ENCODE data around the gene SULT1A3. TPM values are rescaled to one million over a fixed set of nuclear protein-coding genes. Genes with fewer than 3 reads are reported as not detected.
"Not testable (repeated sequence)": the region's sequence is repeated elsewhere in the genome, so short reads cannot be mapped to it uniquely, and the experiment has no call there.

Gene SULT1A3
- total RNA-seq, 1 experiment from 2014 or later, result 13.4 TPM

GRCh38 chr16:30206252-30206651 lies 7.2 kb downstream of the SULT1A3 start:
- POLR2A ChIA-PET; H3K9me3 Mint-ChIP-seq (ENCODE audit: unreplicated experiment); H3K4me3 Mint-ChIP-seq (ENCODE audit: unreplicated experiment); intact Hi-C loops (cut with micrococcal nuclease); H3K4me1 Mint-ChIP-seq (ENCODE audit: insufficient read depth, unreplicated experiment); H3K27ac Mint-ChIP-seq (ENCODE audit: low read depth, unreplicated experiment); CTCF ChIA-PET; H3K27me3 Mint-ChIP-seq (ENCODE audit: insufficient read depth, unreplicated experiment); H3K36me3 Mint-ChIP-seq (ENCODE audit: insufficient read depth, unreplicated experiment); BruUV-seq (replicated peaks); DNase-seq (ENCODE audit: unreplicated experiment): not testable (repeated sequence)

- BruUV-seq (replicated peaks); H3K27me3 Mint-ChIP-seq (ENCODE audit: insufficient read depth, unreplicated experiment); H3K4me3 Mint-ChIP-seq (ENCODE audit: unreplicated experiment); H3K4me1 Mint-ChIP-seq (ENCODE audit: insufficient read depth, unreplicated experiment); intact Hi-C loops (cut with micrococcal nuclease); H3K36me3 Mint-ChIP-seq (ENCODE audit: insufficient read depth, unreplicated experiment); POLR2A ChIA-PET; CTCF ChIA-PET; H3K9me3 Mint-ChIP-seq (ENCODE audit: unreplicated experiment); DNase-seq (ENCODE audit: unreplicated experiment); H3K27ac Mint-ChIP-seq (ENCODE audit: low read depth, unreplicated experiment): not testable (repeated sequence)
These were observed 8.1 kb downstream of the SULT1A3 start for GRCh38 chr16:30207063-30207704.

- not testable (repeated sequence) for H3K27me3 Mint-ChIP-seq (ENCODE audit: insufficient read depth, unreplicated experiment)
These were observed 10.0 kb downstream of the SULT1A3 start for GRCh38 chr16:30209032-30209431.

GRCh38 chr16:30211414-30211813 lies 12.4 kb downstream of the SULT1A3 start:
- H3K9me3 Mint-ChIP-seq (ENCODE audit: unreplicated experiment); H3K36me3 Mint-ChIP-seq (ENCODE audit: insufficient read depth, unreplicated experiment); DNase-seq (ENCODE audit: unreplicated experiment); H3K4me3 Mint-ChIP-seq (ENCODE audit: unreplicated experiment); H3K27ac Mint-ChIP-seq (ENCODE audit: low read depth, unreplicated experiment); BruUV-seq (replicated peaks); H3K4me1 Mint-ChIP-seq (ENCODE audit: insufficient read depth, unreplicated experiment); POLR2A ChIA-PET; CTCF ChIA-PET; intact Hi-C loops (cut with micrococcal nuclease); H3K27me3 Mint-ChIP-seq (ENCODE audit: insufficient read depth, unreplicated experiment): not testable (repeated sequence)

More at GRCh38 chr16:30209032-30209431, 10.0 kb downstream of the SULT1A3 start:
- H3K9me3 Mint-ChIP-seq (ENCODE audit: unreplicated experiment); POLR2A ChIA-PET; H3K36me3 Mint-ChIP-seq (ENCODE audit: insufficient read depth, unreplicated experiment); H3K27ac Mint-ChIP-seq (ENCODE audit: low read depth, unreplicated experiment); DNase-seq (ENCODE audit: unreplicated experiment); H3K4me3 Mint-ChIP-seq (ENCODE audit: unreplicated experiment); CTCF ChIA-PET; intact Hi-C loops (cut with micrococcal nuclease); BruUV-seq (replicated peaks); H3K4me1 Mint-ChIP-seq (ENCODE audit: insufficient read depth, unreplicated experiment): not testable (repeated sequence)

GRCh38 chr16:30217082-30217481 lies 18.0 kb downstream of the SULT1A3 start:
- POLR2A ChIA-PET; intact Hi-C loops (cut with micrococcal nuclease); H3K4me3 Mint-ChIP-seq (ENCODE audit: unreplicated experiment); H3K4me1 Mint-ChIP-seq (ENCODE audit: insufficient read depth, unreplicated experiment); H3K27ac Mint-ChIP-seq (ENCODE audit: low read depth, unreplicated experiment); H3K36me3 Mint-ChIP-seq (ENCODE audit: insufficient read depth, unreplicated experiment); H3K27me3 Mint-ChIP-seq (ENCODE audit: insufficient read depth, unreplicated experiment); DNase-seq (ENCODE audit: unreplicated experiment); H3K9me3 Mint-ChIP-seq (ENCODE audit: unreplicated experiment); CTCF ChIA-PET: not testable (repeated sequence)
- BruUV-seq (replicated peaks), result TSS peak; percentile 19

GRCh38 chr16:30248379-30248778 lies 49.3 kb downstream of the SULT1A3 start, which contains the start of gene NPIPB13:
Gene NPIPB13 (minus strand): TSS chr16:30248479. CDS start chr16:30245573, 2,906 bp downstream.
- H3K4me3 Mint-ChIP-seq (ENCODE audit: unreplicated experiment); H3K27me3 Mint-ChIP-seq (ENCODE audit: insufficient read depth, unreplicated experiment); POLR2A ChIA-PET; H3K36me3 Mint-ChIP-seq (ENCODE audit: insufficient read depth, unreplicated experiment); H3K9me3 Mint-ChIP-seq (ENCODE audit: unreplicated experiment); H3K4me1 Mint-ChIP-seq (ENCODE audit: insufficient read depth, unreplicated experiment); BruUV-seq (replicated peaks); intact Hi-C loops (cut with micrococcal nuclease); DNase-seq (ENCODE audit: unreplicated experiment); CTCF ChIA-PET; H3K27ac Mint-ChIP-seq (ENCODE audit: low read depth, unreplicated experiment): not testable (repeated sequence)

Other genes with a start within 250 kb of the SULT1A3 start
- gene TMEM219, start 237.2 kb upstream of the SULT1A3 start, total RNA-seq (2022), result 62.1 and 68.1 TPM in 2 replicates
- 29.3 and 33.1 TPM in 2 replicates for gene TAOK2, start 225.4 kb upstream of the SULT1A3 start, total RNA-seq (2022)
- gene HIRIP3, start 203.6 kb upstream of the SULT1A3 start, total RNA-seq (2022), result 12.9 and 20.7 TPM in 2 replicates
- gene INO80E, start 203.0 kb upstream of the SULT1A3 start, total RNA-seq (2022), result 82.0 and 90.1 TPM in 2 replicates
- gene DOC2A, start 188.2 kb upstream of the SULT1A3 start, total RNA-seq (2022), result 1.2 TPM in 2 replicates
- not detected in 2 replicates for gene C16orf92, start 176.1 kb upstream of the SULT1A3 start, total RNA-seq (2022)
- gene TLCD3B, start 168.0 kb upstream of the SULT1A3 start, total RNA-seq (2022), result 0.21 and 0.27 TPM in 2 replicates
- 1,141 and 1,165 TPM in 2 replicates for gene ALDOA, start 133.5 kb upstream of the SULT1A3 start, total RNA-seq (2022)
- gene PPP4C, start 123.3 kb upstream of the SULT1A3 start, total RNA-seq (2022), result 93.2 and 99.7 TPM in 2 replicates
- 0.16 and 0.47 TPM in 2 replicates for gene TBX6, start 107.3 kb upstream of the SULT1A3 start, total RNA-seq (2022)
- 8.8 and 9.2 TPM in 2 replicates for gene YPEL3, start 103.0 kb upstream of the SULT1A3 start, total RNA-seq (2022)
- gene GDPD3, start 85.7 kb upstream of the SULT1A3 start, total RNA-seq (2022), result 0.49 and 1.5 TPM in 2 replicates
- gene MAPK3, start 76.0 kb upstream of the SULT1A3 start, total RNA-seq (2022), result 11.7 and 15.0 TPM in 2 replicates
- 0.83 and 1.9 TPM in 2 replicates for gene CORO1A, start 15.7 kb upstream of the SULT1A3 start, total RNA-seq (2022)
- 132 and 133 TPM in 2 replicates for gene BOLA2B, start 5.6 kb upstream of the SULT1A3 start, total RNA-seq (2022)
- gene SLX1A, start 5.4 kb upstream of the SULT1A3 start, total RNA-seq (2022), result 21.4 and 37.1 TPM in 2 replicates
- 11.6 and 15.3 TPM in 2 replicates for gene NPIPB13, start 49.2 kb downstream of the SULT1A3 start, total RNA-seq (2022)
- 48.4 and 58.9 TPM in 2 replicates for gene CD2BP2, start 156.1 kb downstream of the SULT1A3 start, total RNA-seq (2022)
- 46.5 and 48.0 TPM in 2 replicates for gene TBC1D10B, start 171.2 kb downstream of the SULT1A3 start, total RNA-seq (2022)
- 1.2 and 1.6 TPM in 2 replicates for gene MYL11, start 175.5 kb downstream of the SULT1A3 start, total RNA-seq (2022)
- 1.3 and 1.7 TPM in 2 replicates for gene SEPTIN1, start 183.3 kb downstream of the SULT1A3 start, total RNA-seq (2022)
- gene ZNF48, start 196.2 kb downstream of the SULT1A3 start, total RNA-seq (2022), result 11.0 and 12.4 TPM in 2 replicates
- 8.1 and 8.3 TPM in 2 replicates for gene ZNF771, start 208.4 kb downstream of the SULT1A3 start, total RNA-seq (2022)
- gene DCTPP1, start 230.8 kb downstream of the SULT1A3 start, total RNA-seq (2022), result 29.1 and 42.4 TPM in 2 replicates
- 51.9 and 73.3 TPM in 2 replicates for gene SEPHS2, start 246.6 kb downstream of the SULT1A3 start, total RNA-seq (2022)